WERI-Rb-1 (cell line): ENCODE results near the gene TRIM34.
"Not testable (repeated sequence)": the region's sequence is repeated elsewhere in the genome, so short reads cannot be mapped to it uniquely, and the experiment has no call there.

Experiments used
- DNase-seq: peaks from one replicate; pipeline ENCODE4 v3.0.0-alpha.2; 2020
- H3K27ac ChIP-seq: fragments of 250-450 bp; sonication (Bioruptor Pico); 2 replicates; pipeline ENCODE4 v1.5.1; 2020; ENCODE audit warnings: mild to moderate bottlenecking, moderate library complexity
- H3K27me3 ChIP-seq: fragments of 250-450 bp; sonication (Bioruptor Pico); 2 replicates; pipeline ENCODE4 v1.5.1; 2021; ENCODE audit warnings: mild to moderate bottlenecking, low read depth, moderate library complexity; ENCODE audit not compliant: insufficient read depth, severe bottlenecking
- H3K36me3 ChIP-seq: fragments of 250-450 bp; sonication (Bioruptor Pico); 2 replicates; pipeline ENCODE4 v1.5.1; 2020; ENCODE audit warnings: mild to moderate bottlenecking, moderate library complexity
- H3K4me3 ChIP-seq: 2 replicates; pipeline ENCODE4 v1.5.1; 2011; ENCODE audit warnings: low read depth, mild to moderate bottlenecking, control low read depth, low read length
- H3K9me3 ChIP-seq: fragments of 250-450 bp; sonication (Bioruptor Pico); 2 replicates; pipeline ENCODE4 v1.5.1; 2021; ENCODE audit warnings: mild to moderate bottlenecking, moderate library complexity; ENCODE audit not compliant: severe bottlenecking
- TF ChIP-seq, protein P1 (sequence below): IDR thresholded peaks from 2 replicates; pipeline ENCODE4 v1.5.1; 2011; ENCODE audit warnings: low read depth, mild to moderate bottlenecking, control low read depth, inconsistent platforms, low read length

Gene TRIM34, protein sequence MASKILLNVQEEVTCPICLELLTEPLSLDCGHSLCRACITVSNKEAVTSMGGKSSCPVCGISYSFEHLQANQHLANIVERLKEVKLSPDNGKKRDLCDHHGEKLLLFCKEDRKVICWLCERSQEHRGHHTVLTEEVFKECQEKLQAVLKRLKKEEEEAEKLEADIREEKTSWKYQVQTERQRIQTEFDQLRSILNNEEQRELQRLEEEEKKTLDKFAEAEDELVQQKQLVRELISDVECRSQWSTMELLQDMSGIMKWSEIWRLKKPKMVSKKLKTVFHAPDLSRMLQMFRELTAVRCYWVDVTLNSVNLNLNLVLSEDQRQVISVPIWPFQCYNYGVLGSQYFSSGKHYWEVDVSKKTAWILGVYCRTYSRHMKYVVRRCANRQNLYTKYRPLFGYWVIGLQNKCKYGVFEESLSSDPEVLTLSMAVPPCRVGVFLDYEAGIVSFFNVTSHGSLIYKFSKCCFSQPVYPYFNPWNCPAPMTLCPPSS

DNA sequence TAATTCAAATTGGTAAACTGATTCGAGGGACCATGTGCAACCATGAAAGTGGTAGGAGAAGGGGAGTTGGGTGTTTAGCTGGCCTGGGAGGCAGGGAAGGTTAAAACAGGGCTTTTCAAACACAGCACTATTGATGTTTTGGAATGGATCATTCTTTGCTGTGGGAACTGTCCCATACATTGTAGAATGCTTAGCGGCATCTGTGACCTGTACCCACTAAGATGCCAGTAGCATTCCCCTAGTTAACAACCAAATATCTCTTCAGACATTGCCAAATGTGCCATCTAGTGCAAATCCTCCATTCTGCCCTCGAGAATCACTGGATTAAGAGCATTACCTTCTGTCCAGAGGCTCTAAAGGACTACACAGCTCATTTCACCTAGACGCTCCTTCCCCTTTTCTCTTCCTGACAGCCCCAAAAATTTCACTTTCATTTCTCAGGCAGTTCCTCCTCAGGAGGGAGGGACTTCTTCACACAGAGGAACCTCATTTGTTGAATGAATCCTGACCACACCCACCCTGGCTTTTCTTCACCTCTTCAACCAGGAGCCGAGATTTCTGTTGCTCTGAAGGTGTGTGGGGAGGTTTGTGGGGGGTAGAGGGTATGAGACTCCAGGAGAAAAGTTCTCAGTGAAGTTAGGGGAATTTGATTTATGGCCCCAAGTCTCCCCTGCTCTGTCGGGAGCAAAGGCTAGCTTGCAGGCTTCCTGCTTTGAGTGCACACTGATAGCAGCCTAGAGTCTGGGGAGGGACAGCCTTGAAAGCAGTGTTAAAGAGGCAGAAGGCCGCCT, at the start of gene TRIM34:
TRIM34 (plus strand) TSS at position 513 of the 791 bp plus-strand sequence. CDS start 7,331 bp downstream, outside the sequence.
- DNase-seq = no peak
- Histone ChIP-seq H3K4me3 (no peak within 1 kb of the TSS), H3K36me3 (no peaks in the 10 kb centered on the region), H3K27me3 (peaks cover 83% of the 10 kb centered on the region), H3K27ac (no peak within 1 kb of the TSS), H3K9me3 (no peaks in the 10 kb centered on the region)
- TF ChIP-seq, protein P1, sequence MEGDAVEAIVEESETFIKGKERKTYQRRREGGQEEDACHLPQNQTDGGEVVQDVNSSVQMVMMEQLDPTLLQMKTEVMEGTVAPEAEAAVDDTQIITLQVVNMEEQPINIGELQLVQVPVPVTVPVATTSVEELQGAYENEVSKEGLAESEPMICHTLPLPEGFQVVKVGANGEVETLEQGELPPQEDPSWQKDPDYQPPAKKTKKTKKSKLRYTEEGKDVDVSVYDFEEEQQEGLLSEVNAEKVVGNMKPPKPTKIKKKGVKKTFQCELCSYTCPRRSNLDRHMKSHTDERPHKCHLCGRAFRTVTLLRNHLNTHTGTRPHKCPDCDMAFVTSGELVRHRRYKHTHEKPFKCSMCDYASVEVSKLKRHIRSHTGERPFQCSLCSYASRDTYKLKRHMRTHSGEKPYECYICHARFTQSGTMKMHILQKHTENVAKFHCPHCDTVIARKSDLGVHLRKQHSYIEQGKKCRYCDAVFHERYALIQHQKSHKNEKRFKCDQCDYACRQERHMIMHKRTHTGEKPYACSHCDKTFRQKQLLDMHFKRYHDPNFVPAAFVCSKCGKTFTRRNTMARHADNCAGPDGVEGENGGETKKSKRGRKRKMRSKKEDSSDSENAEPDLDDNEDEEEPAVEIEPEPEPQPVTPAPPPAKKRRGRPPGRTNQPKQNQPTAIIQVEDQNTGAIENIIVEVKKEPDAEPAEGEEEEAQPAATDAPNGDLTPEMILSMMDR = no peak

DNA sequence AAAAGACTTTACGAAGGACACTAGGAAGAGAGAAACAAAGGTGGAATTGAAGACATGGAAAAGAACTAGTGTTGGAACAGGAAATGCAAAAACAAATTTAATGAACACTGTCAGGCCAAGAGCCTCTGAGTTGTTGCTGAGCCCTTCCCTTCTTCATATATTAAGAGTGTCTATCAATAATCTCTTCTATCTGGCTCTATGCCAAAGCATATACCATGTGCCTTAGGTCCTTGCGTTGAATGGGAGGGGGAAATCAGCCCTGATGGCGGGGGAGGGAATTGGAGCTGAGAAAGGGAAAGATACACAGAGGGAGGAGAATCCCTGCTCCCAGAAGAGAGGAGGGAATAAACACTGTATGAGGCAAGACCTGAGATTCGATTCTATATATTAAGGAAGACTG, 49.6 kb upstream of the TRIM34 start:
- Histone ChIP-seq H3K9me3 (no peaks in the 10 kb centered on the region), H3K27ac (no peak overlapping the region), H3K27me3 (peaks cover 49% of the 10 kb centered on the region), H3K4me3 (no peak overlapping the region), H3K36me3 (no peaks in the 10 kb centered on the region)
- no peak for DNase-seq
- TF ChIP-seq, protein P1 = no peak

DNA sequence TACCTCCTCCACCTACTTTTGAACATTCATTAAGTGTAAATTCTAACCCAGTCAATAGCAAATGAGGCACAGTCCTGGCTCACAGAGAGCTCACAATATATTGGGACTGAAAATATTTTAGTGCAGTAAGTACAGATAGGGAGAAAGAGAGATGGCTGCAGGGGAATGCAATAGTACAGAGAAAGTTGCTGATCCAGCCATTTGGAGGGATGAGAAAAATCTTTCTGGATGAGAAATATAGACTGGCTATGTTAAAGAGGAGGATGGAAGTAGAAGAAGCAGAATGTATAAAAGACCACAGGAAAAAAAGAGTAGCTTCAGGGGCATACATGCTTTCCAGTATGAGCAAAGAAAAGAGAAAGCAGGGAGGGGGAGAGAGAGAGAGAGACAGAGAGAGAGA, 47.7 kb upstream of the TRIM34 start:
- no peak overlapping the region for H3K4me3 ChIP-seq
- no peak overlapping the region for H3K27ac ChIP-seq
- no peak for DNase-seq
- no peaks in the 10 kb centered on the region for H3K9me3 ChIP-seq
- peaks cover 67% of the 10 kb centered on the region for H3K27me3 ChIP-seq
- no peaks in the 10 kb centered on the region for H3K36me3 ChIP-seq
- TF ChIP-seq, protein P1 = no peak

DNA sequence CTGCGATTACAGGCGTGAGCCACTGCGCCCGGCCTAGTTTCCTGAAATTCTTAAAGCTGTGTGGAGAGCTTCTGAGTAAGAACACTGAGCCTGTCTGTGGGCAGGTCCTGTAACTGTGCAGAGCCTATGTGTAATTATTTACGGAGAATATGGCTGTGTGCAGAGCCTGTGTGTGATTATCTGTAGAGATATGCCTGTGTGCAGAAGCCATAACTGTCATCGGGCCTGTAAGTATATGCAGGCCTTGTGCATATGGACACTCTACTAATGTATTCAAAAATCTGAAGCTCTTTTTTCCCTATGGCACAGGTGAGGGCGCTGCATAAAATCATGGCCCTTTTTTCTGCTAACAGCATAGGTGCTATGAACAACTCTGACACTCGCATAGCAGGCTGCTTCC, 44.2 kb upstream of the TRIM34 start, which contains the start of gene OR52B6:
OR52B6 (plus strand) TSS at position 301 of the 400 bp plus-strand sequence; CDS start at position 301, 0 bp downstream.
- TF ChIP-seq, protein P1 = no peak
- no peaks in the 10 kb centered on the region for H3K9me3 ChIP-seq
- peaks cover 66% of the 10 kb centered on the region for H3K27me3 ChIP-seq
- DNase-seq = no peak
- no peak within 1 kb of the TSS for H3K4me3 ChIP-seq
- no peak within 1 kb of the TSS for H3K27ac ChIP-seq
- H3K36me3 ChIP-seq = no peaks in the 10 kb centered on the region

DNA sequence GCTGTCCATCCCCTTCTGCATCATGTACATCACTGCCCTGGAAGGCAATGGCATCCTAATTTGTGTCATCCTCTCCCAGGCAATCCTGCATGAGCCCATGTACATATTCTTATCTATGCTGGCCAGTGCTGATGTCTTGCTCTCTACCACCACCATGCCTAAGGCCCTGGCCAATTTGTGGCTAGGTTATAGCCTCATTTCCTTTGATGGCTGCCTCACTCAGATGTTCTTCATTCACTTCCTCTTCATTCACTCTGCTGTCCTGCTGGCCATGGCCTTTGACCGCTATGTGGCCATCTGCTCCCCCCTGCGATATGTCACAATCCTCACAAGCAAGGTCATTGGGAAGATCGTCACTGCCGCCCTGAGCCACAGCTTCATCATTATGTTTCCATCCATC, 43.8 kb upstream of the TRIM34 start:
- Histone ChIP-seq H3K9me3 (no peaks in the 10 kb centered on the region), H3K4me3 (no peak overlapping the region), H3K27ac (no peak overlapping the region), H3K36me3 (no peaks in the 10 kb centered on the region), H3K27me3 (peaks cover 66% of the 10 kb centered on the region)
- TF ChIP-seq, protein P1 = no peak
- no peak for DNase-seq

DNA sequence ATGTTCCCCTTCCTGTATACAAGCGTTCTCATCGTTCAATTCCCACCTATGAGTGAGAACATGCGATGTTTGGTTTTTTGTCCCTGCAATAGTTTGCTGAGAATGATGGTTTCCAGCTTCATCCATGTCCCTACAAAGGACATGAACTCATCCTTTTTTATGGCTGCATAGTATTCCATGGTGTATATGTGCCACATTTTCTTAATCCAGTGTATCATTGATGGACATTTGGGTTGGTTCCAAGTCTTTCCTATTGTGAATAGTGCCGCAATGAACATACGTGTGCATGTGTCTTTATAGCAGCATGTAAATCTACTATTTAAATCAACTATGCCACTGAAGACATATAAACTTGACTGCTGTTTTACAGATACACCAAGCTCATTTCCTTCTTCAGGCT, 40.3 kb upstream of the TRIM34 start:
- not testable (repeated sequence) for H3K4me3 ChIP-seq, H3K9me3 ChIP-seq, H3K27ac ChIP-seq, H3K36me3 ChIP-seq, DNase-seq
- peaks cover 60% of the 10 kb centered on the region for H3K27me3 ChIP-seq

DNA sequence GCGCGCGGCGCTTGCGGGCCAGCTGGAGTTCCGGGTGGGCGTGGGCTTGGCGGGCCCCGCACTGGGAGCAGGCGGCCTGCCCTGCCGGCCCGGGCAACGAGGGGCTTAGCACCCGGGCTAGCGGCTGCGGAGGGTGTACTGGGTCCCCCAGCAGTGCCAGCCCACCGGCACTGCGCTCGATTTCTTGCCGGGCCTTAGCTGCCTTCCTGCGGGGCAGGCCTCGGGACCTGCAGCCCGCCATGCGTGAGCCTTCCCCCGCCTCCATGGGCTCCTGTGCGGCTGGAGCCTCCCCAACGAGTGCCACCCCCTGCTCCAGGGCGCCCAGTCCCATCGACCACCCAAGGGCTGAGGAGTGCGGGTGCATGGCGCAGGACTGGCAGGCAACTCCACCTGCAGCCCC, 34.9 kb upstream of the TRIM34 start:
- not testable (repeated sequence) for H3K9me3 ChIP-seq, H3K27ac ChIP-seq

More for the DNA sequence above, 34.9 kb upstream of the TRIM34 start:
- H3K27me3 ChIP-seq = peaks cover 67% of the 10 kb centered on the region
- H3K4me3 ChIP-seq, DNase-seq, H3K36me3 ChIP-seq: not testable (repeated sequence)
